GM04504 (cell line): Measurements from ENCODE around the gene TMEM175.

Source experiments
- DNase-seq: peaks from one replicate; pipeline ENCODE4 v3.0.0-alpha.2; 2012; ENCODE audit warnings: low read depth

Gene TMEM175

GRCh38 chr4:900073-900472, 32.2 kb upstream of the TMEM175 start:
- no peak for DNase-seq

- no peak for DNase-seq
Observed at GRCh38 chr4:900721-901120, 31.5 kb upstream of the TMEM175 start.

GRCh38 chr4:901192-901910, 30.9 kb upstream of the TMEM175 start:
- DNase-seq = no peak

GRCh38 chr4:903066-904046, 28.9 kb upstream of the TMEM175 start:
- DNase-seq = no peak

- no peak for DNase-seq
Observed at GRCh38 chr4:905485-906338, 26.5 kb upstream of the TMEM175 start.

- no peak for DNase-seq
Observed at GRCh38 chr4:906339-907102, 25.7 kb upstream of the TMEM175 start.

GRCh38 chr4:907103-907400, 25.2 kb upstream of the TMEM175 start:
- no peak for DNase-seq

GRCh38 chr4:907691-908425, 24.4 kb upstream of the TMEM175 start:
- DNase-seq = no peak

- DNase-seq = no peak
Observed at GRCh38 chr4:909131-909571, 23.1 kb upstream of the TMEM175 start.

GRCh38 chr4:909821-910220, 22.4 kb upstream of the TMEM175 start:
- DNase-seq = no peak

GRCh38 chr4:910366-911091, 21.7 kb upstream of the TMEM175 start:
- no peak for DNase-seq

GRCh38 chr4:911221-911751, 21.0 kb upstream of the TMEM175 start:
- DNase-seq = no peak

- no peak for DNase-seq
Observed at GRCh38 chr4:911871-912490, 20.3 kb upstream of the TMEM175 start.

- no peak for DNase-seq
Observed at GRCh38 chr4:912548-913279, 19.5 kb upstream of the TMEM175 start.

GRCh38 chr4:913280-913618, 19.0 kb upstream of the TMEM175 start:
- no peak for DNase-seq

- no peak for DNase-seq
Observed at GRCh38 chr4:914531-914930, 17.7 kb upstream of the TMEM175 start.

- no peak for DNase-seq
Observed at GRCh38 chr4:915041-915474, 17.2 kb upstream of the TMEM175 start.

- no peak for DNase-seq
Observed at GRCh38 chr4:915595-915994, 16.7 kb upstream of the TMEM175 start.

GRCh38 chr4:917466-917865, 14.8 kb upstream of the TMEM175 start:
- DNase-seq = no peak
